HepG2 (cell line): ENCODE measurements around the gene IFNG. TPM values are rescaled to one million over a fixed set of nuclear protein-coding genes. Genes with fewer than 3 reads are reported as not detected.

Source experiments
- ATAC-seq: fragments of 200-7000 bp; cut with Tn5 transposase; 3 replicates; pipeline ENCODE4 v1.9.1; 2020; ENCODE audit warnings: mild to moderate bottlenecking, moderate library complexity
- BruUV-seq: library from RNA; stranded (reverse); fragments of 400-500 nt; replicated peaks from 2 replicates; lab custom pipeline; 2021; lab: Mats Ljungman, UMichigan
- CTCF ChIA-PET: fragments of 300-600 bp; formaldehyde crosslinking; extraction: SDS; loops from one replicate; lab custom pipeline; 2021; ENCODE audit warnings: low total read pairs, inconsistent platforms, low intra/inter-chr PET ratio; lab: Yijun Ruan, JAX
- POLR2A ChIA-PET: fragments of 350-600 bp; sonication (Branson Sonifier 250); formaldehyde crosslinking; loops from one replicate; lab custom pipeline; 2020; ENCODE audit warnings: antibody characterized with exemption, inconsistent platforms; lab: Yijun Ruan, JAX
- DNase-seq: peaks from one replicate; pipeline ENCODE4 v3.0.0-alpha.2; 2015; ENCODE audit warnings: low spot score
- FAIRE-seq: peaks from 3 replicates; lab custom pipeline; 2011; peaks lifted over from hg19 to GRCh38; lab: Jason Lieb, UNC
- H2AFZ ChIP-seq: one replicate; pipeline ENCODE4 v1.6.1; 2011; ENCODE audit warnings: low read length, inconsistent platforms
- H3K27ac ChIP-seq: fragments of 300-600 bp; 3 replicates; pipeline ENCODE4 v1.8.0; 2011; ENCODE audit warnings: mixed run types, mild to moderate bottlenecking, mixed read lengths, low read length, inconsistent platforms; ENCODE audit not compliant: insufficient read depth; ENCODE audit errors: extremely low read length
- H3K27me3 ChIP-seq, 2 experiments: fragments of 200-600 bp in 1 of 2; 2 replicates in 1 of 2; 3 replicates in 1 of 2; pipeline versions ENCODE4 v1.6.0 to v1.8.0; 2011; ENCODE audit warnings: low read length in 2 of 2, mild to moderate bottlenecking in 2 of 2, moderate library complexity in 2 of 2, inconsistent platforms in 1 of 2; ENCODE audit not compliant: insufficient read depth in 2 of 2, control insufficient read depth in 1 of 2
- H3K36me3 ChIP-seq, 2 experiments: fragments of 200-600 bp in 1 of 2; replicated peaks in 1 of 2; 2 replicates in 1 of 2; 3 replicates in 1 of 2; pipeline versions ENCODE4 v1.5.1 to v1.8.0; 2011; ENCODE audit warnings: low read length in 2 of 2, inconsistent platforms in 1 of 2; ENCODE audit not compliant: insufficient read depth in 2 of 2, control insufficient read depth in 1 of 2
- H3K4me1 ChIP-seq: 2 replicates; pipeline ENCODE4 v1.5.1; 2012; ENCODE audit warnings: low read length, inconsistent platforms; ENCODE audit not compliant: insufficient read depth
- H3K4me2 ChIP-seq: 2 replicates; pipeline ENCODE4 v1.6.0; 2011; ENCODE audit warnings: low read depth, low read length, inconsistent platforms
- H3K4me3 ChIP-seq, 3 experiments: fragments of 200-600 bp in 1 of 3; sonication (generic), shearing (Covaris generic) in 1 of 3; replicated peaks in 1 of 3; 2 replicates each; pipeline ENCODE4 v1.5.1; 2011 to 2016; ENCODE audit warnings: low read length in 3 of 3, inconsistent platforms in 2 of 3, low read depth in 2 of 3, mild to moderate bottlenecking in 2 of 3, control low read depth in 1 of 3, mixed read lengths in 1 of 3; ENCODE audit not compliant: insufficient read depth in 1 of 3
- H3K79me2 ChIP-seq: one replicate; pipeline ENCODE4 v1.6.1; 2011; ENCODE audit warnings: low read length, inconsistent platforms; ENCODE audit not compliant: insufficient read depth
- H3K9ac ChIP-seq: 2 replicates; pipeline ENCODE4 v1.6.0; 2011; ENCODE audit warnings: mild to moderate bottlenecking, low read depth, low read length, inconsistent platforms; ENCODE audit not compliant: insufficient read depth
- H3K9me3 ChIP-seq: 2 replicates; pipeline ENCODE4 v1.5.1; 2012; ENCODE audit warnings: mild to moderate bottlenecking, low read length
- H4K20me1 ChIP-seq: 2 replicates; pipeline ENCODE4 v1.6.0; 2011; ENCODE audit warnings: inconsistent platforms, mild to moderate bottlenecking, low read length, moderate library complexity; ENCODE audit not compliant: insufficient read depth
- ATF7 ChIP-seq, 2 experiments: fragments of 450-650 bp in 1 of 2; sonication (generic) in 1 of 2; formaldehyde crosslinking in 1 of 2; IDR thresholded peaks; 2 replicates each; pipeline versions ENCODE4 v1.4.0 to v1.6.1; 2016 to 2020; ENCODE audit warnings: antibody characterized with exemption in 1 of 2, mild to moderate bottlenecking in 1 of 2, missing genetic modification reagents in 1 of 2
- KMT2A ChIP-seq: sonication (generic); formaldehyde crosslinking; IDR thresholded peaks from 2 replicates; pipeline ENCODE4 v1.4.0; 2020; ENCODE audit warnings: missing genetic modification reagents
- MYNN ChIP-seq: sonication (generic); formaldehyde crosslinking; IDR thresholded peaks from 2 replicates; pipeline ENCODE4 v1.4.0; 2020; ENCODE audit warnings: mild to moderate bottlenecking, low read depth, missing genetic modification reagents
- PAX8 ChIP-seq: sonication (generic); formaldehyde crosslinking; IDR thresholded peaks from 2 replicates; pipeline ENCODE4 v1.8.0; 2022; ENCODE audit warnings: mild to moderate bottlenecking, missing genetic modification reagents, borderline replicate concordance
- SOX6 ChIP-seq, 2 experiments: fragments of 450-650 bp in 1 of 2; sonication (generic) in 1 of 2; formaldehyde crosslinking in 1 of 2; IDR thresholded peaks; 2 replicates each; pipeline versions ENCODE4 v1.4.0 to v1.6.1; 2017 to 2020; ENCODE audit warnings: antibody characterized with exemption in 1 of 2, mild to moderate bottlenecking in 1 of 2, missing genetic modification reagents in 1 of 2
- SRSF9 ChIP-seq: fragments of 200-400 bp; formaldehyde crosslinking; IDR thresholded peaks from 2 replicates; pipeline ENCODE4 v1.6.1; 2018; ENCODE audit warnings: borderline replicate concordance, mild to moderate bottlenecking, low read depth, low read length; ENCODE audit not compliant: insufficient read depth, poor library complexity, severe bottlenecking
- TBP ChIP-seq: sonication (generic); formaldehyde crosslinking; IDR thresholded peaks from 2 replicates; pipeline ENCODE4 v1.5.0; 2020; ENCODE audit warnings: missing genetic modification reagents
- ZNF230 ChIP-seq: sonication (generic); formaldehyde crosslinking; IDR thresholded peaks from 2 replicates; pipeline ENCODE4 v1.4.0; 2020; ENCODE audit warnings: mild to moderate bottlenecking, missing genetic modification reagents
- ZNF563 ChIP-seq: sonication (generic); formaldehyde crosslinking; IDR thresholded peaks from 2 replicates; pipeline ENCODE4 v1.8.0; 2022; ENCODE audit warnings: mild to moderate bottlenecking, moderate library complexity, missing genetic modification reagents
- WGBS: methylation state at CpG from one replicate; pipeline ENCODE4 v1.1.6; 2017; ENCODE audit warnings: low lambda C conversion rate; 5-methylcytosine and 5-hydroxymethylcytosine counted together
- in situ Hi-C: cut with HindIII; loops from 2 replicates; pipeline ENCODE4 v1.10.0; 2017; ENCODE audit warnings: low pct_unique_long_range_greater_than_20kb; ENCODE audit not compliant: extremely low pct_ligation_motif_present
- intact Hi-C: fragments of 100-400 bp; cut with micrococcal nuclease; formaldehyde crosslinking; loops from one replicate; pipeline ENCODE4 v1.10.0; 2022; ENCODE audit not compliant: unreplicated experiment
- polyA plus RNA-seq, 8 experiments: library from polyadenylated mRNA; depleted of rRNA in 3 of 8; stranded (reverse) in 7 of 8; unstranded in 1 of 8; fragments of >200 nt; fragmentation: Illumina TruSeq in 4 of 8; extraction: Trizol in 4 of 8; gene quantifications; 2 replicates each; pipeline versions ENCODE4 v1.2.1 to v1.2.3, GENCODE V29; 2011 to 2016; ENCODE audit warnings: low read depth in 4 of 8, missing spikeins in 1 of 8, mixed read lengths in 1 of 8; ENCODE audit not compliant: insufficient read depth in 1 of 8
- total RNA-seq, 5 experiments: library from RNA; depleted of rRNA; stranded (reverse); fragments of >200 nt; fragmentation: Illumina TruSeq; extraction: Trizol; gene quantifications; 2 replicates each; pipeline ENCODE4 v1.2.3, GENCODE V29; 2016; ENCODE audit warnings: low read depth in 1 of 5
- TF ChIP-seq, protein P1 (sequence below): sonication (generic); formaldehyde crosslinking; IDR thresholded peaks from 2 replicates; pipeline ENCODE4 v1.9.0; 2021; ENCODE audit warnings: missing genetic modification reagents, borderline replicate concordance
- TF ChIP-seq, protein P2 (sequence below): sonication (generic); formaldehyde crosslinking; conservative IDR thresholded peaks from 2 replicates; pipeline ENCODE4 v1.8.0; 2022; ENCODE audit warnings: low read depth, missing genetic modification reagents
- TF ChIP-seq, protein P3 (sequence below): IDR thresholded peaks from 2 replicates; pipeline ENCODE4 v1.6.1; 2016; ENCODE audit warnings: mild to moderate bottlenecking, missing biosample characterization, missing genetic modification reagents
- TF ChIP-seq, protein P4 (sequence below): sonication (generic); formaldehyde crosslinking; IDR thresholded peaks from 2 replicates; pipeline ENCODE4 v1.5.0; 2020; ENCODE audit warnings: missing genetic modification reagents
- TF ChIP-seq, protein P5 (sequence below): sonication (generic); formaldehyde crosslinking; IDR thresholded peaks from 2 replicates; pipeline ENCODE4 v1.5.0; 2020; ENCODE audit warnings: missing genetic modification reagents, mild to moderate bottlenecking, borderline replicate concordance

Gene IFNG
- total and polyA plus RNA-seq, 2 of the 13 experiments (the other 11 are each of a cell fraction or from before 2014, with no cell fraction given), result not detected

DNA sequence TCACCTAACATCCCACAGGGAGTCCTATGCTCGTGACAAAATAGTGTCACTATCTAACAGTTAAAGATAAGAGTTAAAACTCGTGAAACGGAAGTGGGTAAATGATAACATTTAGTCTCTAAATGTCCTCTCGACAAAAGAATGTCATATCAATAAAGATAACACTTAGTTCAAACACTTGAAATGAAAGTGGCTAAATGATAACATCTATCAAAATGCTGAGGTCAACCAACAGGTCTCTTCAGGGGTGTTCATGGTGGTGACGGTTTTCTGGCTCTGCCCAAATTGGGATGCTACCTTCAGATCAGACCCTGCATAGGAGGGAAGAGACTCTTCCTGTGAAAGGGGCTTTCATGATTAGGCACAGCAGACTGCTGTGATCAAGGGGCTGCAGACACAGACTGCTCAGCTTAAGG, 43.9 kb upstream of the IFNG start:
- H3K4me2 ChIP-seq, result no peak overlapping the region
- no TSS peak for BruUV-seq
- TF ChIP-seq ATF7 (IDR thresholded peaks at IDR 0.05), result no peak
- no peak for TF ChIP-seq ATF7 (CRISPR knock-in tag; IDR thresholded peaks at IDR 0.05)
- no peak for TF ChIP-seq ZNF230 (CRISPR knock-in tag)
- TF ChIP-seq, protein P1, sequence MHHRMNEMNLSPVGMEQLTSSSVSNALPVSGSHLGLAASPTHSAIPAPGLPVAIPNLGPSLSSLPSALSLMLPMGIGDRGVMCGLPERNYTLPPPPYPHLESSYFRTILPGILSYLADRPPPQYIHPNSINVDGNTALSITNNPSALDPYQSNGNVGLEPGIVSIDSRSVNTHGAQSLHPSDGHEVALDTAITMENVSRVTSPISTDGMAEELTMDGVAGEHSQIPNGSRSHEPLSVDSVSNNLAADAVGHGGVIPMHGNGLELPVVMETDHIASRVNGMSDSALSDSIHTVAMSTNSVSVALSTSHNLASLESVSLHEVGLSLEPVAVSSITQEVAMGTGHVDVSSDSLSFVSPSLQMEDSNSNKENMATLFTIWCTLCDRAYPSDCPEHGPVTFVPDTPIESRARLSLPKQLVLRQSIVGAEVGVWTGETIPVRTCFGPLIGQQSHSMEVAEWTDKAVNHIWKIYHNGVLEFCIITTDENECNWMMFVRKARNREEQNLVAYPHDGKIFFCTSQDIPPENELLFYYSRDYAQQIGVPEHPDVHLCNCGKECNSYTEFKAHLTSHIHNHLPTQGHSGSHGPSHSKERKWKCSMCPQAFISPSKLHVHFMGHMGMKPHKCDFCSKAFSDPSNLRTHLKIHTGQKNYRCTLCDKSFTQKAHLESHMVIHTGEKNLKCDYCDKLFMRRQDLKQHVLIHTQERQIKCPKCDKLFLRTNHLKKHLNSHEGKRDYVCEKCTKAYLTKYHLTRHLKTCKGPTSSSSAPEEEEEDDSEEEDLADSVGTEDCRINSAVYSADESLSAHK (CRISPR knock-in tag), result no peak
- TF ChIP-seq ZNF563 (CRISPR knock-in tag), result no peak
- TF ChIP-seq SRSF9, result no peak
- TF ChIP-seq TBP (CRISPR knock-in tag), result no peak
- no peak for TF ChIP-seq KMT2A
- TF ChIP-seq PAX8, result no peak
- TF ChIP-seq, protein P2, sequence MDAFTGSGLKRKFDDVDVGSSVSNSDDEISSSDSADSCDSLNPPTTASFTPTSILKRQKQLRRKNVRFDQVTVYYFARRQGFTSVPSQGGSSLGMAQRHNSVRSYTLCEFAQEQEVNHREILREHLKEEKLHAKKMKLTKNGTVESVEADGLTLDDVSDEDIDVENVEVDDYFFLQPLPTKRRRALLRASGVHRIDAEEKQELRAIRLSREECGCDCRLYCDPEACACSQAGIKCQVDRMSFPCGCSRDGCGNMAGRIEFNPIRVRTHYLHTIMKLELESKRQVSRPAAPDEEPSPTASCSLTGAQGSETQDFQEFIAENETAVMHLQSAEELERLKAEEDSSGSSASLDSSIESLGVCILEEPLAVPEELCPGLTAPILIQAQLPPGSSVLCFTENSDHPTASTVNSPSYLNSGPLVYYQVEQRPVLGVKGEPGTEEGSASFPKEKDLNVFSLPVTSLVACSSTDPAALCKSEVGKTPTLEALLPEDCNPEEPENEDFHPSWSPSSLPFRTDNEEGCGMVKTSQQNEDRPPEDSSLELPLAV (CRISPR knock-in tag), result no peak
- no peak for TF ChIP-seq MYNN (CRISPR knock-in tag)
- TF ChIP-seq, protein P3, sequence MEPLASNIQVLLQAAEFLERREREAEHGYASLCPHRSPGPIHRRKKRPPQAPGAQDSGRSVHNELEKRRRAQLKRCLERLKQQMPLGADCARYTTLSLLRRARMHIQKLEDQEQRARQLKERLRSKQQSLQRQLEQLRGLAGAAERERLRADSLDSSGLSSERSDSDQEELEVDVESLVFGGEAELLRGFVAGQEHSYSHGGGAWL (CRISPR knock-in tag), result no peak
- TF ChIP-seq, protein P4, sequence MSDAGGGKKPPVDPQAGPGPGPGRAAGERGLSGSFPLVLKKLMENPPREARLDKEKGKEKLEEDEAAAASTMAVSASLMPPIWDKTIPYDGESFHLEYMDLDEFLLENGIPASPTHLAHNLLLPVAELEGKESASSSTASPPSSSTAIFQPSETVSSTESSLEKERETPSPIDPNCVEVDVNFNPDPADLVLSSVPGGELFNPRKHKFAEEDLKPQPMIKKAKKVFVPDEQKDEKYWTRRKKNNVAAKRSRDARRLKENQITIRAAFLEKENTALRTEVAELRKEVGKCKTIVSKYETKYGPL (CRISPR knock-in tag), result no peak
- no peak for TF ChIP-seq SOX6 (IDR thresholded peaks at IDR 0.05)
- TF ChIP-seq SOX6 (CRISPR knock-in tag; IDR thresholded peaks at IDR 0.05), result no peak
- TF ChIP-seq, protein P5, sequence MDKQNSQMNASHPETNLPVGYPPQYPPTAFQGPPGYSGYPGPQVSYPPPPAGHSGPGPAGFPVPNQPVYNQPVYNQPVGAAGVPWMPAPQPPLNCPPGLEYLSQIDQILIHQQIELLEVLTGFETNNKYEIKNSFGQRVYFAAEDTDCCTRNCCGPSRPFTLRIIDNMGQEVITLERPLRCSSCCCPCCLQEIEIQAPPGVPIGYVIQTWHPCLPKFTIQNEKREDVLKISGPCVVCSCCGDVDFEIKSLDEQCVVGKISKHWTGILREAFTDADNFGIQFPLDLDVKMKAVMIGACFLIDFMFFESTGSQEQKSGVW, result no peak
- H3K4me3 ChIP-seq, result no peak overlapping the region
- no peak overlapping the region for H3K27ac ChIP-seq
- ATAC-seq (no peak), FAIRE-seq (no peak), DNase-seq (no peak)
- H3K9me3 ChIP-seq, result no peaks in the 10 kb centered on the region
- H3K36me3 ChIP-seq, result no peaks in the 10 kb centered on the region
- ChIA-PET POLR2A (no interaction called here), CTCF (no interaction called here)
- no peak overlapping the region for H2AFZ ChIP-seq
- 2% methylated on average over 5 of the region's 5 CpGs for WGBS
- no peaks in the 10 kb centered on the region; a peak in 2 of 5 replicates for H3K27me3 ChIP-seq
- H4K20me1 ChIP-seq, result no peaks in the 10 kb centered on the region
- no peaks in the 10 kb centered on the region for H3K79me2 ChIP-seq
- in situ Hi-C loops (no loop called here), intact Hi-C loops (no loop called here)
- H3K4me1 ChIP-seq, result no peaks in the 10 kb centered on the region
- no peak overlapping the region for H3K9ac ChIP-seq
